ENCODE results near the gene CCDC88A. TPM values are rescaled to one million over a fixed set of nuclear protein-coding genes. Genes with fewer than 3 reads are reported as not detected.

The CCDC88A gene
- total RNA-seq, 2 donors from 2014 or later: 21.5 to 26.4 TPM

GRCh38 chr2:55351672-55352071, 68.0 kb downstream of the CCDC88A start:
- H3K36me3 ChIP-seq: peaks cover 22% of the 10 kb centered on the region

DNA sequence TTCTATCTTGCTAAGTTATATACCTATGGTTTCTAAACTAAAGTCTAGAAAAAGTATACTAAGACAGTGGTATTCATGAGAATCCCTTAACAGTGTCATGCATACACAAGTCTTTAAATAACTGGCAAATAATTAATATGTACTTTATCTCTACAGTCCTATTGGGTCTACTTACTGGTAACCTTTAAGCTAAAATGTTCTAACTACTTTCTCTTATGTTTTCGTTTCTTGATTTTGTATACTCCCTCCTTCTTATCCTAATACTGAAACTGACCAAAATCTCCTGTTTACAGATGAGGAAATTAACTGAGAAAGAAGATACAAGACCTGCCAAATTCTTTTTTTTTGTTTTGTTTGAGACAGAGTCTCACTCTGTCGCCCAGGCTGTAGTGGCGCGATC, 74.6 kb downstream of the CCDC88A start:
- Histone ChIP-seq H3K36me3 (peaks cover 8% of the 10 kb centered on the region), H3K9me3 (no peaks in the 10 kb centered on the region), H3K27ac (no peak overlapping the region), H3K27me3 (no peaks in the 10 kb centered on the region), H3K4me3 (no peak overlapping the region), H3K4me1 (no peaks in the 10 kb centered on the region)
- TF ChIP-seq, protein P1, sequence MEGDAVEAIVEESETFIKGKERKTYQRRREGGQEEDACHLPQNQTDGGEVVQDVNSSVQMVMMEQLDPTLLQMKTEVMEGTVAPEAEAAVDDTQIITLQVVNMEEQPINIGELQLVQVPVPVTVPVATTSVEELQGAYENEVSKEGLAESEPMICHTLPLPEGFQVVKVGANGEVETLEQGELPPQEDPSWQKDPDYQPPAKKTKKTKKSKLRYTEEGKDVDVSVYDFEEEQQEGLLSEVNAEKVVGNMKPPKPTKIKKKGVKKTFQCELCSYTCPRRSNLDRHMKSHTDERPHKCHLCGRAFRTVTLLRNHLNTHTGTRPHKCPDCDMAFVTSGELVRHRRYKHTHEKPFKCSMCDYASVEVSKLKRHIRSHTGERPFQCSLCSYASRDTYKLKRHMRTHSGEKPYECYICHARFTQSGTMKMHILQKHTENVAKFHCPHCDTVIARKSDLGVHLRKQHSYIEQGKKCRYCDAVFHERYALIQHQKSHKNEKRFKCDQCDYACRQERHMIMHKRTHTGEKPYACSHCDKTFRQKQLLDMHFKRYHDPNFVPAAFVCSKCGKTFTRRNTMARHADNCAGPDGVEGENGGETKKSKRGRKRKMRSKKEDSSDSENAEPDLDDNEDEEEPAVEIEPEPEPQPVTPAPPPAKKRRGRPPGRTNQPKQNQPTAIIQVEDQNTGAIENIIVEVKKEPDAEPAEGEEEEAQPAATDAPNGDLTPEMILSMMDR (IDR thresholded peaks at IDR 0.05): no peak
- DNase-seq (ENCODE audit: low spot score): no peak

More at GRCh38 chr2:55351672-55352071, 68.0 kb downstream of the CCDC88A start:
- H3K27ac ChIP-seq: no peak overlapping the region
- H3K27me3 ChIP-seq: no peaks in the 10 kb centered on the region
- TF ChIP-seq, protein P1 (IDR thresholded peaks at IDR 0.05): no peak
- H3K4me3 ChIP-seq: no peak overlapping the region
- H3K4me1 ChIP-seq: no peaks in the 10 kb centered on the region
- no peak for DNase-seq (ENCODE audit: low spot score)
- no peaks in the 10 kb centered on the region for H3K9me3 ChIP-seq

- peaks cover 13% of the 10 kb centered on the region for H3K36me3 ChIP-seq
- no peak for DNase-seq (ENCODE audit: low spot score)
- no peaks in the 10 kb centered on the region for H3K9me3 ChIP-seq
- H3K4me3 ChIP-seq: no peak overlapping the region
- H3K27ac ChIP-seq: no peak overlapping the region
- no peaks in the 10 kb centered on the region for H3K4me1 ChIP-seq
- TF ChIP-seq, protein P1 (IDR thresholded peaks at IDR 0.05): no peak
- H3K27me3 ChIP-seq: no peaks in the 10 kb centered on the region
Observed at GRCh38 chr2:55338268-55338667, 81.4 kb downstream of the CCDC88A start.

DNA sequence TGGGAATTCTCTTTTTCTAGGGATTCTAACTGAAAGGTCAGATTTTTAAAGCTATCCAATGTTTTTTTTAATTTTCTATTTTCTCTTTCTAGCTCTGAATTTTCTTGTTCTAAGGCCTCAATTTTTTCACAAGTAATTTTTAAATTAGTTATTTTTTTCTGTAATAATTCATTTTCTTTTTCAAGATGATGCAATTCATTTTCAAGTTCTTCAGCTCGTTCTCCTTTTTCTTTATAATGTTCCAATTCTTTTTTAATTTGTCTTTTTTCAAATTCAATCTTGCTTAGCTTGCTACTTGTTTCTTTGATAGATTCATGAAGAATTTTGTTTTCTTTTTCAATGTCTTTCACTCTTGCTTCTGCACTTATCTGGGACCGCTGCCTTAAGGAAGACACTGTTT, 84.9 kb downstream of the CCDC88A start:
- H3K27me3 ChIP-seq: no peaks in the 10 kb centered on the region
- H3K4me3 ChIP-seq: no peak overlapping the region
- no peaks in the 10 kb centered on the region for H3K4me1 ChIP-seq
- H3K27ac ChIP-seq: no peak overlapping the region
- no peak for DNase-seq (ENCODE audit: low spot score)
- H3K36me3 ChIP-seq: peaks cover 33% of the 10 kb centered on the region
- H3K9me3 ChIP-seq: no peaks in the 10 kb centered on the region
- TF ChIP-seq, protein P1 (IDR thresholded peaks at IDR 0.05): no peak

GRCh38 chr2:55330541-55331297, 88.9 kb downstream of the CCDC88A start:
- DNase-seq (ENCODE audit: low spot score): no peak
- H3K27ac ChIP-seq: no peak overlapping the region
- H3K27me3 ChIP-seq: no peaks in the 10 kb centered on the region
- no peaks in the 10 kb centered on the region for H3K4me1 ChIP-seq
- TF ChIP-seq, protein P1 (IDR thresholded peaks at IDR 0.05): no peak
- no peaks in the 10 kb centered on the region for H3K9me3 ChIP-seq
- H3K4me3 ChIP-seq: no peak overlapping the region
- H3K36me3 ChIP-seq: peaks cover 27% of the 10 kb centered on the region

Measured in right atrium auricular region (tissue), 2 donors.